Measurements from ENCODE around the gene PTPRD.

DNA sequence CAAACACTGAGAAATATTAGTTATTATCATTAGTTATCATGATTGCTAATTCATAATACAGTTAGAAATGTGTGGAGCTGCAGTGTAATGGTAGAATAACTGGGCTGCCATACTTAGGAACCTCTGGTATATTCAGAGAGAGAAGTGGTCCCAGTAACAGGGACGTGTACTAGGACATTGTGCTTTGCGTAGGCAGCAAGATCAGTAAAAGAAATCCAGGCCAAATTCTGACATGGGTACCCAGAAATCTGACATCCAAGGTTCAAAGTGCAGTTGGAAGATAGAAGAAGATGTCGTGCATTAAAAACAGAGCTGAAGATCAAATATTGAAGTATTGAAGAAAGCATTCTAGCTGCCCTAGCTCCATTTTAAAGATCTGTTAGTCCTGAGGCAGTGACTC lies 1652.5 kb downstream of the PTPRD start:
- TF ChIP-seq, protein P1, sequence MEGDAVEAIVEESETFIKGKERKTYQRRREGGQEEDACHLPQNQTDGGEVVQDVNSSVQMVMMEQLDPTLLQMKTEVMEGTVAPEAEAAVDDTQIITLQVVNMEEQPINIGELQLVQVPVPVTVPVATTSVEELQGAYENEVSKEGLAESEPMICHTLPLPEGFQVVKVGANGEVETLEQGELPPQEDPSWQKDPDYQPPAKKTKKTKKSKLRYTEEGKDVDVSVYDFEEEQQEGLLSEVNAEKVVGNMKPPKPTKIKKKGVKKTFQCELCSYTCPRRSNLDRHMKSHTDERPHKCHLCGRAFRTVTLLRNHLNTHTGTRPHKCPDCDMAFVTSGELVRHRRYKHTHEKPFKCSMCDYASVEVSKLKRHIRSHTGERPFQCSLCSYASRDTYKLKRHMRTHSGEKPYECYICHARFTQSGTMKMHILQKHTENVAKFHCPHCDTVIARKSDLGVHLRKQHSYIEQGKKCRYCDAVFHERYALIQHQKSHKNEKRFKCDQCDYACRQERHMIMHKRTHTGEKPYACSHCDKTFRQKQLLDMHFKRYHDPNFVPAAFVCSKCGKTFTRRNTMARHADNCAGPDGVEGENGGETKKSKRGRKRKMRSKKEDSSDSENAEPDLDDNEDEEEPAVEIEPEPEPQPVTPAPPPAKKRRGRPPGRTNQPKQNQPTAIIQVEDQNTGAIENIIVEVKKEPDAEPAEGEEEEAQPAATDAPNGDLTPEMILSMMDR (IDR thresholded peaks at IDR 0.05): no peak
- TF ChIP-seq, protein P2, sequence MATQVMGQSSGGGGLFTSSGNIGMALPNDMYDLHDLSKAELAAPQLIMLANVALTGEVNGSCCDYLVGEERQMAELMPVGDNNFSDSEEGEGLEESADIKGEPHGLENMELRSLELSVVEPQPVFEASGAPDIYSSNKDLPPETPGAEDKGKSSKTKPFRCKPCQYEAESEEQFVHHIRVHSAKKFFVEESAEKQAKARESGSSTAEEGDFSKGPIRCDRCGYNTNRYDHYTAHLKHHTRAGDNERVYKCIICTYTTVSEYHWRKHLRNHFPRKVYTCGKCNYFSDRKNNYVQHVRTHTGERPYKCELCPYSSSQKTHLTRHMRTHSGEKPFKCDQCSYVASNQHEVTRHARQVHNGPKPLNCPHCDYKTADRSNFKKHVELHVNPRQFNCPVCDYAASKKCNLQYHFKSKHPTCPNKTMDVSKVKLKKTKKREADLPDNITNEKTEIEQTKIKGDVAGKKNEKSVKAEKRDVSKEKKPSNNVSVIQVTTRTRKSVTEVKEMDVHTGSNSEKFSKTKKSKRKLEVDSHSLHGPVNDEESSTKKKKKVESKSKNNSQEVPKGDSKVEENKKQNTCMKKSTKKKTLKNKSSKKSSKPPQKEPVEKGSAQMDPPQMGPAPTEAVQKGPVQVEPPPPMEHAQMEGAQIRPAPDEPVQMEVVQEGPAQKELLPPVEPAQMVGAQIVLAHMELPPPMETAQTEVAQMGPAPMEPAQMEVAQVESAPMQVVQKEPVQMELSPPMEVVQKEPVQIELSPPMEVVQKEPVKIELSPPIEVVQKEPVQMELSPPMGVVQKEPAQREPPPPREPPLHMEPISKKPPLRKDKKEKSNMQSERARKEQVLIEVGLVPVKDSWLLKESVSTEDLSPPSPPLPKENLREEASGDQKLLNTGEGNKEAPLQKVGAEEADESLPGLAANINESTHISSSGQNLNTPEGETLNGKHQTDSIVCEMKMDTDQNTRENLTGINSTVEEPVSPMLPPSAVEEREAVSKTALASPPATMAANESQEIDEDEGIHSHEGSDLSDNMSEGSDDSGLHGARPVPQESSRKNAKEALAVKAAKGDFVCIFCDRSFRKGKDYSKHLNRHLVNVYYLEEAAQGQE (IDR thresholded peaks at IDR 0.05; ENCODE audit: insufficient read depth in 1 of 2, low read depth in 2 of 2, low read length in 1 of 2): no peak
- no peak for TF ChIP-seq POLR2AphosphoS5 (IDR thresholded peaks at IDR 0.05; ENCODE audit: low read depth, low read length)
- no peak for TF ChIP-seq SIN3A (IDR thresholded peaks at IDR 0.05; ENCODE audit: borderline replicate concordance, insufficient read depth, low read depth, low read length)
- no peak for TF ChIP-seq TCF7L2 (IDR thresholded peaks at IDR 0.05; ENCODE audit: low read depth, low read length)
